HG03064 (cell line): ENCODE data around the gene EYA3.

Experiments used
- ATAC-seq: cut with Tn5 transposase; IDR thresholded peaks from one replicate; pipeline ENCODE4 v1.9.1; 2021; ENCODE audit warnings: low read depth; ENCODE audit not compliant: unreplicated experiment

EYA3 gene

GRCh38 chr1:28113242-28113572 lies 24.8 kb upstream of the EYA3 start:
- no peak for ATAC-seq

GRCh38 chr1:28112388-28113241 lies 24.2 kb upstream of the EYA3 start:
- ATAC-seq, result no peak

- no peak for ATAC-seq
These were observed 22.7 kb upstream of the EYA3 start for GRCh38 chr1:28111157-28111556.

GRCh38 chr1:28110555-28110954 lies 22.1 kb upstream of the EYA3 start:
- no peak for ATAC-seq

- ATAC-seq, result no peak
These were observed 21.2 kb upstream of the EYA3 start for GRCh38 chr1:28109639-28110038.

- no peak for ATAC-seq
These were observed 19.6 kb upstream of the EYA3 start for GRCh38 chr1:28108001-28108400.

- ATAC-seq, result no peak
These were observed 16.6 kb upstream of the EYA3 start for GRCh38 chr1:28104866-28105467.

- no peak for ATAC-seq
These were observed 13.8 kb upstream of the EYA3 start for GRCh38 chr1:28102189-28102588.

GRCh38 chr1:28099050-28099769 lies 10.8 kb upstream of the EYA3 start:
- no peak for ATAC-seq

- ATAC-seq, result no peak
These were observed 8.7 kb upstream of the EYA3 start for GRCh38 chr1:28097100-28097472.

GRCh38 chr1:28096210-28097099 lies 8.0 kb upstream of the EYA3 start:
- no peak for ATAC-seq

GRCh38 chr1:28091043-28091781 lies 2.8 kb upstream of the EYA3 start:
- ATAC-seq, result no peak

GRCh38 chr1:28087614-28088167 lies 719 bp downstream of the EYA3 start:
- no peak for ATAC-seq

GRCh38 chr1:28086651-28087050 lies 1.8 kb downstream of the EYA3 start:
- ATAC-seq, result no peak

- ATAC-seq, result no peak
These were observed 3.3 kb downstream of the EYA3 start for GRCh38 chr1:28085129-28085528.

- no peak for ATAC-seq
These were observed 4.5 kb downstream of the EYA3 start for GRCh38 chr1:28083876-28084275.

- no peak for ATAC-seq
These were observed 9.5 kb downstream of the EYA3 start for GRCh38 chr1:28078680-28079626.

- no peak for ATAC-seq
These were observed 10.1 kb downstream of the EYA3 start for GRCh38 chr1:28078262-28078661.
